AML-193 (cell line): ENCODE results near the gene NOX3.

Experiments used
- DNase-seq, 2 experiments: peaks; one replicate each; lab custom pipeline; 2025; lab: John Stamatoyannopoulos, UW

The NOX3 gene

DNA sequence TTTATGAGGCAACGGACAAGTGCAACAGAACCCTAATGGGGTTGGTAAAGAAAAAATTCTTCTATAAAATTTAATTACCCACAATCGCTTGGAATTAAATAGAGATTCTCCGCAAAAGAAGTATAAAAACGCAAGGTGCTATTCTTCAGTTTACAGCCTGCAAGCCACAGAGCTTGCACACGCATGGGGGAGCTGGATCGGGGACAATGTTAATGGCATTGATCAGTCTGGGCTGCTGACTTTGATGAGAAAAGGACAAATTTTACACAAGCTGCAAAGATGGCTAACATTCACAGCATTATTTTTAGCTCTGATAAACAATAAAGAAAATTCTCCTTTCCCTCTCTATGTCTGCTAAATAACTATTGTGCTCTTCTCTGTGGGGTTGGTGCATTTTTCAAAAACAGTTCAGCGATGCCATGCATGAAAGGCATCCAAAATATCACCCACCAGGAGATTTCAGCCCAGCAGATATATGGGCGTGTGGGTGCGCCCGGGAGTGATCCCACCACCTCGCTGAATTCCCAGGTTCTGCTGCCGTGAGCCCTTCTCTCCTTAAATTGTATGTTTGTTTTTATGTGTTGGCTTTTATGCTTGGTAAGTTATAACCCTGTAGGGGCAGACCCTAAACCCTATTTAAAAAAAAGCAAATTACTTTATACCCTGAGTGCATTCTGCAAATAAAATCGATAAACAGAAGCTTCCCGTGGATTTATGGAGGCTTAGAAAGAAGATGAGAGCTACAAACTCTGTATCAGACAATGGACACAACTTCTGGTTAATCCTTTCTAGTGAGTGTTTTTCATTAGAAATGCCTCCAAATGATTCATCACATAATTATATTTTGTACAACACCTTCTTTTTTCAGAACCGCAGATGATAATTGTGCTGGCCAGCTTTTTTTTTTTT is 55.6 kb downstream of the NOX3 start:
- DNase-seq: no peak

- DNase-seq: peak in 1 of 2 experiments; percentile 6
Measured at GRCh38 chr6:155399062-155399744, 56.4 kb downstream of the NOX3 start.

- no peak for DNase-seq
Measured at GRCh38 chr6:155398701-155399061, 57.0 kb downstream of the NOX3 start.

DNA sequence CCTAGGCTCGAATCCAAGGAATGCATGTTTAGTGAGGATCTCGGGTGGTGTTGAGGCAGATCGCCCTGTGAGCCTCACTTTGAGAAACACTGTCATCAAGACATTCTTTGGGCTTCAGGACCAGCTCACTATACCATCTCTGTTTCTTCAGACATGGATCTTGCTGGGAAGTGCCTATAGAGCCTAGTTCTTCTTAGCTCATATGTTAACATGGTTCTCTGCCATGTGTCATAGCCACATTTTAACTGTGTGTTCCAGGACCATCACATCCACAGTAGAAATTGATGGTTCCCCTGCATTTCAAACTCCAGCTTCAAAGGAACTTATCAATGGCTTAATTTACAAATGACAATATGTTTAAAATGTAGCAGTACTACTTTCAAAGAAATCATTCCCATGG is 57.4 kb downstream of the NOX3 start:
- DNase-seq: no peak

- DNase-seq: no peak
Measured at GRCh38 chr6:155397172-155397705, 58.4 kb downstream of the NOX3 start.

- no peak for DNase-seq
Measured at GRCh38 chr6:155396605-155397004, 59.0 kb downstream of the NOX3 start.

DNA sequence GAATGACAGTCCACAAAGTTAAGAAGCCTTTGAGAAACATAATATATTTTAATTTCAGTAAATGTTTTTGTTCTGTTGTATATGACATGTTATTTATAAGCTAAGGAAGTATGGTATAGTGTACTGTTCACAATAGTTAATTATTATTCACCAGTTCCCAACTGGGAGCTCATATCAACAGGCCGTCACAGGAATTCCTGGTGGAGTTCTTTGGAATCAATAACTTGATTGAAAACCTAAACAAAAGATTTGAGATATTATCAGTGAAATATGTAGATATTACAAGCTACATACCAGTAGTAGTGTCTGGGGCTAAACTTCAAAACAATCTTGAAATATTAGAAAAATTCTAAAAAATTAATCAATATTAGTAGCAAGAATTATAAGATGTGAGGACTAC is 60.3 kb downstream of the NOX3 start:
- no peak for DNase-seq

- DNase-seq: peak; percentile 4 to 25
Measured at GRCh38 chr6:155389130-155389529, 66.5 kb downstream of the NOX3 start.

- no peak for DNase-seq
Measured at GRCh38 chr6:155388591-155388990, 67.0 kb downstream of the NOX3 start.

DNA sequence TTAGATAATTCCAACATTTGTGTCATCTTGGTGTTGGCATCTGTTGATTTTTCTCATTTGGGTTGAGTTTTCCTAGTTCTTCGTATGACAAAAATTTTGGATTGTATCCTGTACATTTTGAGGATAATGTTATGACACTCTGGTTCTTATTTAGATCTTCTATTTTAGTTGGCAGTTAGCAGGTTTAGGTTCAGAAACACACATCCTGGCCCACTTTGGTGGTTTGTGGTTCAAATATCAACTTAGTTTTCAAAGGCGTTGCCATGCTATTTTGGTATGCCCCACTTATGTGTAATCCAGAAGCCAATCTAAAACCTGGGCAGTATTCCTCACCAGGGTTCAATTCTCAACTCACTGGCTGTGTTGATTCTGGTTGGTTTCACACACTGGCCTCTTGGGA is 68.2 kb downstream of the NOX3 start:
- DNase-seq: no peak

DNA sequence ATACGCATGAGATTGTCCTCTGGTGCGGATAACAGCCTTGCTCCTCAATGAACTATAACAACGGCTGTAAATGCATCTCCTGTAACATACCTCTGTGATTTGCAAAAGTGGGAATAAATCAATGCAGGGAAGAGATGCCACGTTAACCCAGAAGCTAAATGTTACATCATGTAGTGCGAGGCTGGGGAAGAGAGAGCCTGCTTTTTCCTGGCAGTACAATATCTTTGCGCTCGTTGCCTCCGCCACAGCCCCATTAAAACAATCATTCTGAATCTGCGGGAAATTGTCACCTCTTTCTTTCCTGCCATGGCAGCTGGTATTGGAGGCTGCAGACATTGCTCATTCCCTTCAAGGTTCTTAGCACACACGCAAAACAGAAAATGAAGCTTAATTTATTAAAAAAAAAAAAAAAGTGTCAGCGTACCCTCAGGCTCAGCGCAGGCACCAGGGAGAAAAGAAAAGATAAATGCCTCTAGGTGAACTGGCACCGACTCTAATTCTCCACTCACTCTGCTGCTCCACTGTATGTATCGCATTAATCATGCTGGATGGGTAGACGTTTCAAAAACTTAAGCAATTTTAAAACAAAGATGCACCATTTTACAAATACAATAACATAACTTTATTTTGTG is 71.2 kb downstream of the NOX3 start:
- DNase-seq: no peak

DNA sequence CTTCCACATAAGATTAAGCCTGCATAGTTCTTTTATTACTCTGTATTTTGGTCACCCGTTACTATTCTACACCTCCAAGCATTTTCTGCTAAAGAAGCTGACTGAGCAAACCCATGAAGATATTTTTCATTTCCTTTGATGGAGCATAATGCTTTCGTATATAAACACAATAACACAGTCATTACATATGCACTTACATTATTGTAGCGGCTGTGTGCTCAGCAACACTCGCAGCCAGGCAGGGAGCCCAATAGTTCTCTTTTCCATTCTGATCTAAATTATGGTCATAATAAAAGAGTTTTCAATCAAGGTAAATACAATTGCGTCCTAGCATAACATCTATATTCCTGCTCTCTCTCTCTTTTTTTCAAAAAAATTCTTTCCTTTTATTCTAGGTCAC is 71.7 kb downstream of the NOX3 start:
- no peak for DNase-seq

DNA sequence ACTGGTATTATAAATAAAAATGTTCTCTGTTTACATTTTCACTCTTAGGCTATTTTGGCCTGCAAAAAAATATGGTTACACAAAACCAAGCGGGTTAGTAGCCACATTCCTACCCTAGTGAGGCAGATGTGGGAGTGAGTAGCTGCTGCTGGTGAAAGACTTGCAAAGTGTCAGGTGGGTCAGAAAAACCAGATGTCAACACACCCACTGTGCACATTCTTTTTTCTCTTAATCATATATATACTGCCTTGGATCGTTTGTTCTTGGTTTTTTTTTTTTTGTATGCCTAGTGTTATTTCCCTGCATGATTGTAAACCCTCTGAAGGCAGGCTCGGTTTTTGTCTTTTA is 73.3 kb downstream of the NOX3 start:
- no peak for DNase-seq

- DNase-seq: no peak
Measured at GRCh38 chr6:155381673-155382337, 73.8 kb downstream of the NOX3 start.

DNA sequence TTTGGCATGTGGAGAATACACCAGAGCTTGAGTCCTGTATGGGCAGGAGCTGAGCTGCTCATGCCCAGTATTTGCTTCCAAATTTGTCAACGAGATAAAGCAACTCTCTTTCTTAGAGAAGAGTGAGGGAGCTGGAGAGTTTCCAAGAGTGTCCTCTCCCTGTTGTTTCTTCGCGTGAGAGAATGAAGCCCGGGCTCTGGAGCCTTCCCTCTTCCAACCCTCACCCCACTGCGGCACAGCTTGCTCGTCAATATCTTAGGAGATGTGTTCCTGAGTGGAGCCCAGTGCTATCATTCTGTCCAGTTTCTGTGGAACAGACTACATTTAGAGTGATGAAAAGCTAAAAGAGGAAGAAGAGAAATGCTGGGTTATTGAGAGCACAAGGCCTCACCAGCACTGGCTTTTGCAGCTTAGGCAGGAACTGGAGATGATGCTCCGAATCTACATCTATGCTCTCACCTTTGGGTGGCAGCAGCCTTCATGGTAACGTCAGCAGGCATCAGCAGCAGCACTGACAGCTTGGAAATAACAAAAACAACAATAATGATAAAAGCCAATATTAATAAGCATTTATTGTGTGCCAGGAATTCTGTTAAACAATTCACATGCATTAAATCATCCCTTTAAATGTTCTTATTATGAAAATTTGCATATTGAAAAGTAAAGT is 74.8 kb downstream of the NOX3 start:
- no peak for DNase-seq

- no peak for DNase-seq
Measured at GRCh38 chr6:155378724-155379123, 76.9 kb downstream of the NOX3 start.

GRCh38 chr6:155378276-155378675 is 77.4 kb downstream of the NOX3 start:
- DNase-seq: no peak

- no peak for DNase-seq
Measured at GRCh38 chr6:155377061-155377460, 78.6 kb downstream of the NOX3 start.

DNA sequence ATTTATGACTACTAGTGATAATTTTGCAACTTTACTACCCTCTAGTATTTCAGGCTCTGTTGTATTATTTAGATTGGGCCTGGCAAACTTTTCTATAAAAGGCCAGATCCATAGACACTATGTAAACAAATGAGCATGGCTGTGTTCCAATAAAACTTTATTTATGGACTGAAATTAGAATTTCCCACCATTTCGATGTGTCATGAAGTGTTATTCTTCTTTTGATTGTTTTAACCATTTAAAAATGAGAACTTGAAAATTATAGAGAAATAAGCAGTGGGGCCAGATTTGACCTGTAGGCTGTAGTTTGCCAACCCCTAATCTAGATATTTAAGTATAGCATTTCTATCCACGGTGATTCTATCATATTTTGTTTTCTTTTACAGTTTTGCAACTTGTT is 79.8 kb downstream of the NOX3 start:
- no peak for DNase-seq

DNA sequence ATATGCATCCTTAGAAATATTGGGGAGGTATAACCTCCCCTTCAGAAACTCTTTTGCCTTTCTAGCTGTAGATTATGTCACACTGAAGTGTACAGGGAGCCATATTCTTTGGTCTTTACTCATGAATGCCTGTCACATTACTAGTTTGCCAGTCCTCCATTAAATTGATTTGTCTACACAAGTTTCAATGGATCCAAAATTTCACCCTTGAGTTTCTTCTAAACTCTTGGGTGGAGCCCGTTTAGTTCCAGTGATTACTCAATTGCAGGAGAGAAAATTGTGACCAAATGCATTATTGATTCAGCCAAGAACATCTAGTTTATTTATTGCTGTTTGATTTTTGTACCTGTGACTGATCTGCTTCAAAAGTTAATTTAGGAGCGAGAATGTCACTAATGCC is 81.0 kb downstream of the NOX3 start:
- no peak for DNase-seq

DNA sequence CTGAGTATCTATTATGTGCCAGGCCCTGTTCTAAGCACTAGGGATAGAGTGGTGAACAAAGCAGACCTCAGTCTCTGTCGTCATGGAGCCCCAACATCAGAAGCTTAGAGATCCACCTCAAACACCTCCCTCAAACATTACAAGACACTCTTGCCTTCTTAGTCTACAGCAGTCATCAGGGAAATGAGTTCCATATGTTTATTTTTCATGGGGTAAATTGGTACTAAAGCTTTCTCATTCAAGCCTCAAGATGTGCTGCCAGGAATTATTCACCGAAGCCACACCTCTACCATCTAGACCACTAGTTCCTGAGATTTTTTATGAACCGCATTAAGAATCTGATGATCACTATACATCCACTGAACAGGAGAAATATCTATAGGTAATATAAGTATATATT is 82.4 kb downstream of the NOX3 start:
- no peak for DNase-seq

GRCh38 chr6:155372256-155372655 is 83.4 kb downstream of the NOX3 start:
- no peak for DNase-seq
